GM23248 (cell line): ENCODE measurements around the gene NKIRAS1.

Experiments used
- EZH2 ChIP-seq: fragments of 200-600 bp; sonication (generic); IDR thresholded peaks from 2 replicates; pipeline ENCODE4 v1.6.1; 2018; ENCODE audit warnings: antibody characterized with exemption, mild to moderate bottlenecking; ENCODE audit not compliant: insufficient read depth, poor library complexity, severe bottlenecking
- EZH2phosphoT487 ChIP-seq: fragments of 200-600 bp; sonication (generic); IDR thresholded peaks from 2 replicates; pipeline ENCODE4 v1.6.1; 2018; ENCODE audit warnings: antibody characterized with exemption, moderate library complexity, mild to moderate bottlenecking, low read depth; ENCODE audit not compliant: insufficient read depth

GRCh38 chr3:23845326-23846216, 71.2 kb downstream of the NKIRAS1 start:
- TF ChIP-seq EZH2phosphoT487 (no peak), EZH2 (no peak)
